ENCODE measurements around the gene FAM120A. TPM values are rescaled to one million over a fixed set of nuclear protein-coding genes. Genes with fewer than 3 reads are reported as not detected.

Gene FAM120A
- total RNA-seq, 3 donors from 2014 or later = 168 to 215 (median 209) TPM

- DNase-seq (no peak), ATAC-seq (no peak)
- intact Hi-C loops (cut with DNase I, micrococcal nuclease) = no loop called here
- no peaks in the 10 kb centered on the region for H3K36me3 ChIP-seq (ENCODE audit: low read depth)
- H3K4me3 ChIP-seq = no peak overlapping the region
- H3K4me1 ChIP-seq (ENCODE audit: low read depth) = no peaks in the 10 kb centered on the region
- TF ChIP-seq CTCF (IDR thresholded peaks at IDR 0.05) = no peak
- H3K9me3 ChIP-seq = no peaks in the 10 kb centered on the region
Measured at GRCh38 chr9:93543117-93543516, 91.6 kb downstream of the FAM120A start.

GRCh38 chr9:93546356-93546755 lies 94.9 kb downstream of the FAM120A start:
- intact Hi-C loops (cut with DNase I, micrococcal nuclease) = no loop called here
- DNase-seq (no peak), ATAC-seq (no peak)
- Histone ChIP-seq H3K4me1 (ENCODE audit: low read depth) (peaks cover 8% of the 10 kb centered on the region), H3K4me3 (no peak overlapping the region), H3K36me3 (ENCODE audit: low read depth) (no peaks in the 10 kb centered on the region), H3K9me3 (no peaks in the 10 kb centered on the region)
- no peak for TF ChIP-seq CTCF (IDR thresholded peaks at IDR 0.05)

GRCh38 chr9:93549611-93550010 lies 98.1 kb downstream of the FAM120A start:
- ATAC-seq (peak; percentile 98), DNase-seq (peak in 1 of 3 donors; percentile 52)
- Histone ChIP-seq H3K36me3 (ENCODE audit: low read depth) (no peaks in the 10 kb centered on the region), H3K4me1 (ENCODE audit: low read depth) (peaks cover 12% of the 10 kb centered on the region), H3K4me3 (no peak overlapping the region), H3K9me3 (no peaks in the 10 kb centered on the region)
- intact Hi-C loops (cut with DNase I, micrococcal nuclease) = no loop called here
- no peak for TF ChIP-seq CTCF (IDR thresholded peaks at IDR 0.05)

- DNase-seq (no peak), ATAC-seq (no peak)
- Histone ChIP-seq H3K4me3 (no peak overlapping the region), H3K4me1 (ENCODE audit: low read depth) (peaks cover 12% of the 10 kb centered on the region), H3K36me3 (ENCODE audit: low read depth) (peaks cover 4% of the 10 kb centered on the region), H3K9me3 (no peaks in the 10 kb centered on the region)
- intact Hi-C loops (cut with DNase I, micrococcal nuclease) = no loop called here
- TF ChIP-seq CTCF (IDR thresholded peaks at IDR 0.05) = no peak
Measured at GRCh38 chr9:93552923-93553322, 101.4 kb downstream of the FAM120A start.

- no peak overlapping the region for H3K4me3 ChIP-seq
- H3K9me3 ChIP-seq = no peaks in the 10 kb centered on the region
- TF ChIP-seq CTCF (IDR thresholded peaks at IDR 0.05) = no peak
- DNase-seq (no peak), ATAC-seq (no peak)
- intact Hi-C loops (cut with DNase I, micrococcal nuclease) = no loop called here
- H3K4me1 ChIP-seq (ENCODE audit: low read depth) = peaks cover 4% of the 10 kb centered on the region
- H3K36me3 ChIP-seq (ENCODE audit: low read depth) = peaks cover 13% of the 10 kb centered on the region
Measured at GRCh38 chr9:93555370-93555769, 103.9 kb downstream of the FAM120A start.

Data from mucosa of descending colon (tissue), 3 donors.